HepG2 (cell line): ENCODE measurements around the gene OR2V2. TPM values are rescaled to one million over a fixed set of nuclear protein-coding genes. Genes with fewer than 3 reads are reported as not detected.

Experiments used
- ARHGAP35 ChIP-seq: sonication (generic); formaldehyde crosslinking; IDR thresholded peaks from 2 replicates; pipeline ENCODE4 v1.9.0; 2022; ENCODE audit warnings: mild to moderate bottlenecking, inconsistent platforms, moderate library complexity, missing genetic modification reagents, borderline replicate concordance
- BORCS8-MEF2B ChIP-seq: sonication (generic); formaldehyde crosslinking; IDR thresholded peaks from 2 replicates; pipeline ENCODE4 v1.8.0; 2022; ENCODE audit warnings: mild to moderate bottlenecking, missing genetic modification reagents
- BRF2 ChIP-seq: sonication (generic); formaldehyde crosslinking; IDR thresholded peaks from 2 replicates; pipeline ENCODE4 v1.8.1; 2022; ENCODE audit warnings: mild to moderate bottlenecking, missing genetic modification reagents
- CREB3 ChIP-seq: sonication (generic); formaldehyde crosslinking; IDR thresholded peaks from 2 replicates; pipeline ENCODE4 v1.5.0; 2020; ENCODE audit warnings: missing genetic modification reagents
- GLMP ChIP-seq: sonication (generic); formaldehyde crosslinking; IDR thresholded peaks from 2 replicates; pipeline ENCODE4 v1.9.0; 2021; ENCODE audit warnings: missing genetic modification reagents, mild to moderate bottlenecking, borderline replicate concordance
- HHEX ChIP-seq: IDR thresholded peaks from 2 replicates; pipeline ENCODE4 v1.6.1; 2016; ENCODE audit warnings: control low read depth
- KAT8 ChIP-seq: IDR thresholded peaks from 2 replicates; pipeline ENCODE4 v1.6.1; 2016; ENCODE audit warnings: missing genetic modification reagents, missing compliant biosample characterization
- MXI1 ChIP-seq: IDR thresholded peaks from 3 replicates; pipeline ENCODE4 v1.6.1; 2012; ENCODE audit warnings: low read depth, low read length, inconsistent platforms, borderline replicate concordance
- SNAI1 ChIP-seq: sonication (generic); formaldehyde crosslinking; IDR thresholded peaks from 2 replicates; pipeline ENCODE4 v1.5.0; 2020; ENCODE audit warnings: mild to moderate bottlenecking, missing genetic modification reagents, borderline replicate concordance
- SPEN ChIP-seq: sonication (generic); formaldehyde crosslinking; IDR thresholded peaks from 2 replicates; pipeline ENCODE4 v1.5.1; 2020; ENCODE audit warnings: low read depth, mild to moderate bottlenecking, missing genetic modification reagents
- TBX3 ChIP-seq: fragments of 450-650 bp; IDR thresholded peaks from 2 replicates; pipeline ENCODE4 v1.6.1; 2017; ENCODE audit warnings: antibody characterized with exemption, mild to moderate bottlenecking, inconsistent platforms, borderline replicate concordance
- THAP7 ChIP-seq: sonication (generic); formaldehyde crosslinking; IDR thresholded peaks from 2 replicates; pipeline ENCODE4 v1.8.1; 2023; ENCODE audit warnings: mild to moderate bottlenecking, missing genetic modification reagents
- ZNF446 ChIP-seq: sonication (generic); formaldehyde crosslinking; IDR thresholded peaks from 2 replicates; pipeline ENCODE4 v1.5.0; 2020; ENCODE audit warnings: mild to moderate bottlenecking, missing genetic modification reagents
- ZNF563 ChIP-seq: sonication (generic); formaldehyde crosslinking; IDR thresholded peaks from 2 replicates; pipeline ENCODE4 v1.8.0; 2022; ENCODE audit warnings: mild to moderate bottlenecking, moderate library complexity, missing genetic modification reagents
- ZNF75D ChIP-seq: sonication (generic); formaldehyde crosslinking; IDR thresholded peaks from 2 replicates; pipeline ENCODE4 v1.8.1; 2023; ENCODE audit warnings: missing genetic modification reagents, mild to moderate bottlenecking, borderline replicate concordance
- ZNF761 ChIP-seq: sonication (generic); formaldehyde crosslinking; conservative IDR thresholded peaks from 2 replicates; pipeline ENCODE4 v1.4.0; 2020; ENCODE audit warnings: mild to moderate bottlenecking, missing genetic modification reagents
- ZNF770 ChIP-seq: sonication (generic); formaldehyde crosslinking; IDR thresholded peaks from 2 replicates; pipeline ENCODE4 v1.5.0; 2020; ENCODE audit warnings: mild to moderate bottlenecking, missing genetic modification reagents
- ZNF781 ChIP-seq: sonication (generic); formaldehyde crosslinking; IDR thresholded peaks from 2 replicates; pipeline ENCODE4 v1.5.1; 2020; ENCODE audit warnings: borderline replicate concordance, mild to moderate bottlenecking, missing genetic modification reagents; ENCODE audit errors: not compliant biosample characterization
- ZNF83 ChIP-seq: sonication (generic); formaldehyde crosslinking; IDR thresholded peaks from 2 replicates; pipeline ENCODE4 v1.4.0; 2020; ENCODE audit warnings: missing genetic modification reagents, mild to moderate bottlenecking, borderline replicate concordance
- ZNF883 ChIP-seq: sonication (generic); formaldehyde crosslinking; IDR thresholded peaks from 2 replicates; pipeline ENCODE4 v1.5.1; 2020; ENCODE audit warnings: mild to moderate bottlenecking, missing genetic modification reagents; ENCODE audit errors: not compliant biosample characterization
- polyA plus RNA-seq, 8 experiments: library from polyadenylated mRNA; depleted of rRNA in 3 of 8; stranded (reverse) in 7 of 8; unstranded in 1 of 8; fragments of >200 nt; fragmentation: Illumina TruSeq in 4 of 8; extraction: Trizol in 4 of 8; gene quantifications; 2 replicates each; pipeline versions ENCODE4 v1.2.1 to v1.2.3, GENCODE V29; 2011 to 2016; ENCODE audit warnings: low read depth in 4 of 8, missing spikeins in 1 of 8, mixed read lengths in 1 of 8; ENCODE audit not compliant: insufficient read depth in 1 of 8
- total RNA-seq, 5 experiments: library from RNA; depleted of rRNA; stranded (reverse); fragments of >200 nt; fragmentation: Illumina TruSeq; extraction: Trizol; gene quantifications; 2 replicates each; pipeline ENCODE4 v1.2.3, GENCODE V29; 2016; ENCODE audit warnings: low read depth in 1 of 5

OR2V2 gene
- total and polyA plus RNA-seq, 2 of the 13 experiments (the other 11 are each of a cell fraction or from before 2014, with no cell fraction given): not detected

GRCh38 chr5:181181650-181182565 is 34.5 kb downstream of the OR2V2 start (continued):
- no peak for TF ChIP-seq GLMP
- no peak for TF ChIP-seq ZNF83 (CRISPR knock-in tag)
- TF ChIP-seq MXI1: no peak
- no peak for TF ChIP-seq KAT8 (CRISPR knock-in tag)
- TF ChIP-seq BRF2 (CRISPR knock-in tag): no peak
- no peak for TF ChIP-seq BORCS8-MEF2B (CRISPR knock-in tag)
- TF ChIP-seq TBX3: no peak
- 0 out of 2 replicates have a peak, but pooled peaks have one; percentile 38 for TF ChIP-seq SPEN (CRISPR knock-in tag)
- TF ChIP-seq ZNF446 (CRISPR knock-in tag): no peak
- TF ChIP-seq SNAI1 (CRISPR knock-in tag): no peak
- TF ChIP-seq HHEX (CRISPR knock-in tag): no peak
- TF ChIP-seq ZNF781: peak; percentile 29
- no peak for TF ChIP-seq CREB3
- peak; percentile 57; the same call in 1 of the 2 replicates for TF ChIP-seq ZNF770
- no peak for TF ChIP-seq ZNF75D
- TF ChIP-seq THAP7: no peak
- TF ChIP-seq ZNF563 (CRISPR knock-in tag): no peak
- TF ChIP-seq ZNF761: 0 out of 2 replicates have a peak, but pooled peaks have one; percentile 29
- no peak for TF ChIP-seq ARHGAP35
- TF ChIP-seq ZNF883 (CRISPR knock-in tag): no peak
